A549 (cell line): Measurements from ENCODE around the gene MAP3K7.

Experiments used
- EHF ChIP-seq: fragments of 250-450 bp; sonication (Bioruptor Pico); IDR thresholded peaks from 2 replicates; pipeline ENCODE4 v1.5.0; 2020; ENCODE audit warnings: mild to moderate bottlenecking
- POLR2A ChIP-seq: IDR thresholded peaks from 2 replicates; pipeline ENCODE4 v1.6.1; 2012; ENCODE audit warnings: mild to moderate bottlenecking, low read length
- RAD21 ChIP-seq, 2 experiments: fragments of >200 bp in 1 of 2; sonication (Bioruptor Twin) in 1 of 2; formaldehyde crosslinking in 1 of 2; IDR thresholded peaks in 1 of 2; conservative IDR thresholded peaks in 1 of 2; 2 replicates in 1 of 2; 3 replicates in 1 of 2; pipeline ENCODE4 v1.6.1; 2012 to 2018; ENCODE audit warnings: inconsistent platforms in 1 of 2
- RFX5 ChIP-seq: fragments of 450-650 bp; IDR thresholded peaks from 2 replicates; pipeline ENCODE4 v1.7.1; 2014; ENCODE audit warnings: antibody characterized with exemption, mild to moderate bottlenecking, moderate library complexity
- TF ChIP-seq, protein P1 (sequence below): fragments of 150-350 bp; IDR thresholded peaks from 2 replicates; pipeline ENCODE4 v1.6.1; 2014; ENCODE audit warnings: low read depth, mild to moderate bottlenecking, low read length
- TF ChIP-seq, protein P2 (sequence below): IDR thresholded peaks from 2 replicates; pipeline ENCODE4 v1.6.1; 2012
- TF ChIP-seq, protein P3 (sequence below): fragments of >200 bp; sonication (Bioruptor Twin); formaldehyde crosslinking; IDR thresholded peaks from 3 replicates; pipeline ENCODE4 v1.5.1; 2016

DNA sequence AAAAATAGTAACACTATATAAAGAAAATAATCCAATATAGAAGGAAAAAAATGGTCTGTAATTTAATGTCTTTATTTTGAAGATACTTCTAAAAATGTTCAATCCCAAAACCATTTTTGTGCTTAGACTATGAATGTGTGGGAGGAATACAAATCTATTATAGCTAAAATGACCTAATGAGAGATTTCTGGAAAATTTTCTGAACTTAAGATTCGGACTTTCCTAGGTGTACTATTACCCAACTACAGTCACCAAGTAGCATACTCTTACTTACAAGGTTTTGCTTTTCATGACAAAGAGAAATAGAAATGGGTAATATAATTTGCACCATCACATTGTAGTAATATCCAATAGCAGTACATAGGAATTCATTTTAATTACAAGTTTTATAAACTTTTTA is 29.9 kb downstream of the MAP3K7 start:
- TF ChIP-seq, protein P1, sequence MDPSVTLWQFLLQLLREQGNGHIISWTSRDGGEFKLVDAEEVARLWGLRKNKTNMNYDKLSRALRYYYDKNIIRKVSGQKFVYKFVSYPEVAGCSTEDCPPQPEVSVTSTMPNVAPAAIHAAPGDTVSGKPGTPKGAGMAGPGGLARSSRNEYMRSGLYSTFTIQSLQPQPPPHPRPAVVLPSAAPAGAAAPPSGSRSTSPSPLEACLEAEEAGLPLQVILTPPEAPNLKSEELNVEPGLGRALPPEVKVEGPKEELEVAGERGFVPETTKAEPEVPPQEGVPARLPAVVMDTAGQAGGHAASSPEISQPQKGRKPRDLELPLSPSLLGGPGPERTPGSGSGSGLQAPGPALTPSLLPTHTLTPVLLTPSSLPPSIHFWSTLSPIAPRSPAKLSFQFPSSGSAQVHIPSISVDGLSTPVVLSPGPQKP = no peak
- TF ChIP-seq EHF (CRISPR knock-in tag) (no peak), RAD21 (conservative IDR thresholded peaks at IDR 0.05 in 1 of 2, IDR thresholded peaks at IDR 0.05 in 1 of 2) (no peak), POLR2A (no peak), RFX5 (no peak)
- TF ChIP-seq, protein P2, sequence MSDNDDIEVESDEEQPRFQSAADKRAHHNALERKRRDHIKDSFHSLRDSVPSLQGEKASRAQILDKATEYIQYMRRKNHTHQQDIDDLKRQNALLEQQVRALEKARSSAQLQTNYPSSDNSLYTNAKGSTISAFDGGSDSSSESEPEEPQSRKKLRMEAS = no peak
- TF ChIP-seq, protein P3, sequence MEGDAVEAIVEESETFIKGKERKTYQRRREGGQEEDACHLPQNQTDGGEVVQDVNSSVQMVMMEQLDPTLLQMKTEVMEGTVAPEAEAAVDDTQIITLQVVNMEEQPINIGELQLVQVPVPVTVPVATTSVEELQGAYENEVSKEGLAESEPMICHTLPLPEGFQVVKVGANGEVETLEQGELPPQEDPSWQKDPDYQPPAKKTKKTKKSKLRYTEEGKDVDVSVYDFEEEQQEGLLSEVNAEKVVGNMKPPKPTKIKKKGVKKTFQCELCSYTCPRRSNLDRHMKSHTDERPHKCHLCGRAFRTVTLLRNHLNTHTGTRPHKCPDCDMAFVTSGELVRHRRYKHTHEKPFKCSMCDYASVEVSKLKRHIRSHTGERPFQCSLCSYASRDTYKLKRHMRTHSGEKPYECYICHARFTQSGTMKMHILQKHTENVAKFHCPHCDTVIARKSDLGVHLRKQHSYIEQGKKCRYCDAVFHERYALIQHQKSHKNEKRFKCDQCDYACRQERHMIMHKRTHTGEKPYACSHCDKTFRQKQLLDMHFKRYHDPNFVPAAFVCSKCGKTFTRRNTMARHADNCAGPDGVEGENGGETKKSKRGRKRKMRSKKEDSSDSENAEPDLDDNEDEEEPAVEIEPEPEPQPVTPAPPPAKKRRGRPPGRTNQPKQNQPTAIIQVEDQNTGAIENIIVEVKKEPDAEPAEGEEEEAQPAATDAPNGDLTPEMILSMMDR = no peak
